Measurements from ENCODE around the gene PABPC1L. TPM values are rescaled to one million over a fixed set of nuclear protein-coding genes. Genes with fewer than 3 reads are reported as not detected.
A peak's percentile ranks its signal among the peaks of the same experiment; 100 is the strongest.

PABPC1L gene
- total RNA-seq (2021): 83.5 and 92.0 TPM in 2 replicates
- long read RNA-seq, transcript PABPC1L-207 (6 exons, 2,223 nt): major isoform, 7 of 62 reads
- long read RNA-seq, partial matches to known transcripts: 7 of 62 reads
- long read RNA-seq, other reads (novel, unspliced or antisense): 45 of 62 reads

DNA sequence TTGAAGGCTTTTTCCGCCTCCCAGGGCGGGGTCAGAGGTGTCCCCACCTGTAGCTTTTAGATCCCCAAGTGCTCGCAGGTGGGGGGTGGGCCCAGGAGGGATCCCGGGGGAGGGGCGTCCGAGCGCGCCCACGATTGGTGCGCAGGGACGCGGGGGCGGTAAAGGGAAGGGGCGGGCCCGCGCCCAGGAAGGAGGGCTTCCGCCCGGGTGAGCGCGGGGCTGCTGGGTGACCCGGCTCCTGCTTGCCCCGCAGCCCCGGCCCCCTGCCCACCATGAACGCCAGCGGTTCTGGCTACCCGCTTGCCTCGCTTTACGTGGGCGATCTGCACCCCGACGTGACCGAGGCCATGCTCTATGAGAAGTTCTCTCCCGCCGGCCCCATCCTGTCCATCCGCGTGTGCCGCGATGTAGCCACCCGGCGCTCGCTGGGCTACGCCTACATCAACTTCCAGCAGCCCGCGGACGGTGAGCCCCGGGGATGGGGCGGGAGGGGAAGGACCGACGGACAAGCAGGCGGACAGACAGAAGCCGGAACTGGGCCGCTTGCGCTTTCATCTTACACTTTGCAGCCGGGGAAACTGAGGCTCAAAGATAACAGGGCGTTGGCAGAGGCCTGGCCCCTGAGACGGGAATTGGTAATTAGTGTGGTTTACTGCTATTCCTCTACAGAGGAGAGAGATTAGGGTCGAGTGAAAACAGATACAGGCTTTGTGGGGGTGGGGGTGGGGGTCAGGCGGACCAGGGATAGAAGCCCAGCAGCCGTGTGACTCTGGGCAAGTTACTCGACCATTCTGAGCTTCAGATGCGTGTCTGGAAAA is at the start of gene PABPC1L:
Gene PABPC1L (plus strand): TSS at position 189 of the 818 bp plus-strand sequence. CDS start 84 bp downstream, at position 273.
- H4K8ac ChIP-seq (replicated peaks; ENCODE audit: insufficient read length, low read depth, low read length): no peak within 1 kb of the TSS
- no peaks in the 10 kb centered on the region for H3K27me3 ChIP-seq (ENCODE audit: insufficient read depth, low read length)
- H3K18ac ChIP-seq (ENCODE audit: insufficient read length, low read depth, low read length): peak within 1 kb of the TSS; percentile 80
- H2BK5ac ChIP-seq (ENCODE audit: insufficient read length, low read length): no peak within 1 kb of the TSS
- Mint-ChIP-seq H3K9me3 (no peaks in the 10 kb centered on the region), H3K27ac (peak within 1 kb of the TSS; percentile 68 to 94 (median 81); a peak in 5 of 7 replicates), H3K27me3 (ENCODE audit: low read depth) (no peaks in the 10 kb centered on the region), H3K36me3 (ENCODE audit: insufficient read depth in 1 of 3, low read depth in 3 of 3) (peaks cover 28 to 67% (median 57%) of the 10 kb centered on the region in 3 experiments; a peak in 6 of 7 replicates), H3K4me3 (peak within 1 kb of the TSS; percentile 86 to 89), H3K4me1 (peaks cover 27% of the 10 kb centered on the region in 2 experiments)
- H2BK20ac ChIP-seq (ENCODE audit: low read depth, low read length, poor library complexity, severe bottlenecking): no peak within 1 kb of the TSS
- H2AK5ac ChIP-seq (ENCODE audit: insufficient read length, low read length): no peak within 1 kb of the TSS
- no peak within 1 kb of the TSS for H3K56ac ChIP-seq (ENCODE audit: insufficient read length, low read depth, low read length)
- H3K79me2 ChIP-seq (ENCODE audit: insufficient read depth, low read length): no peaks in the 10 kb centered on the region
- peak within 1 kb of the TSS; percentile 95 for H3K4me2 ChIP-seq (ENCODE audit: insufficient read depth, insufficient read length, low read length)
- DNase-seq: peak; percentile 96
- no peaks in the 10 kb centered on the region for H3K79me1 ChIP-seq (ENCODE audit: insufficient read depth, low read depth, low read length, poor library complexity, severe bottlenecking)
- H2AFZ ChIP-seq (ENCODE audit: low read length): no peak within 1 kb of the TSS
- H3K23ac ChIP-seq (ENCODE audit: insufficient read length, low read depth, low read length): no peak within 1 kb of the TSS
- WGBS (ENCODE audit: extremely low coverage, insufficient read length, low lambda C conversion rate): no CpG with 5 or more reads among the region's 61 CpGs
- no peak within 1 kb of the TSS for H4K91ac ChIP-seq (ENCODE audit: insufficient read length, low read depth, low read length)
- H3K27ac ChIP-seq (ENCODE audit: insufficient read length, low read depth, low read length): peak within 1 kb of the TSS; percentile 51
- H3K4me1 ChIP-seq (ENCODE audit: insufficient read depth, low read length): peaks cover 8% of the 10 kb centered on the region; the same call in 1 of the 2 replicates
- peaks cover 12% of the 10 kb centered on the region for H3K23me2 ChIP-seq (ENCODE audit: insufficient read length, low read depth, low read length, poor library complexity, severe bottlenecking)
- TF ChIP-seq, protein P1, sequence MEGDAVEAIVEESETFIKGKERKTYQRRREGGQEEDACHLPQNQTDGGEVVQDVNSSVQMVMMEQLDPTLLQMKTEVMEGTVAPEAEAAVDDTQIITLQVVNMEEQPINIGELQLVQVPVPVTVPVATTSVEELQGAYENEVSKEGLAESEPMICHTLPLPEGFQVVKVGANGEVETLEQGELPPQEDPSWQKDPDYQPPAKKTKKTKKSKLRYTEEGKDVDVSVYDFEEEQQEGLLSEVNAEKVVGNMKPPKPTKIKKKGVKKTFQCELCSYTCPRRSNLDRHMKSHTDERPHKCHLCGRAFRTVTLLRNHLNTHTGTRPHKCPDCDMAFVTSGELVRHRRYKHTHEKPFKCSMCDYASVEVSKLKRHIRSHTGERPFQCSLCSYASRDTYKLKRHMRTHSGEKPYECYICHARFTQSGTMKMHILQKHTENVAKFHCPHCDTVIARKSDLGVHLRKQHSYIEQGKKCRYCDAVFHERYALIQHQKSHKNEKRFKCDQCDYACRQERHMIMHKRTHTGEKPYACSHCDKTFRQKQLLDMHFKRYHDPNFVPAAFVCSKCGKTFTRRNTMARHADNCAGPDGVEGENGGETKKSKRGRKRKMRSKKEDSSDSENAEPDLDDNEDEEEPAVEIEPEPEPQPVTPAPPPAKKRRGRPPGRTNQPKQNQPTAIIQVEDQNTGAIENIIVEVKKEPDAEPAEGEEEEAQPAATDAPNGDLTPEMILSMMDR (conservative IDR thresholded peaks at IDR 0.05): no peak
- 0 out of 2 replicates have a peak within 1 kb of the TSS, but pooled peaks have one; percentile 70 for H2BK15ac ChIP-seq (ENCODE audit: low read depth, low read length)
- H3K14ac ChIP-seq (ENCODE audit: insufficient read depth, low read length): peak within 1 kb of the TSS; percentile 78
- H4K20me1 ChIP-seq (ENCODE audit: control insufficient read depth, insufficient read depth, insufficient read length): no peaks in the 10 kb centered on the region
- H3T11ph ChIP-seq (ENCODE audit: low read length): no peak within 1 kb of the TSS
- H3K9ac ChIP-seq (ENCODE audit: extremely low read depth, insufficient read length, low read length): peak within 1 kb of the TSS; percentile 71
- no peak within 1 kb of the TSS for H3K4ac ChIP-seq (ENCODE audit: low read depth, low read length)
- H2BK12ac ChIP-seq (ENCODE audit: insufficient read length, low read depth, low read length): no peak within 1 kb of the TSS
- no peaks in the 10 kb centered on the region for H3K9me3 ChIP-seq (ENCODE audit: control insufficient read depth, low read depth, low read length)
- no peak within 1 kb of the TSS for H2BK120ac ChIP-seq (ENCODE audit: low read depth, low read length, poor library complexity, severe bottlenecking)
- H4K5ac ChIP-seq (ENCODE audit: insufficient read length, low read depth, low read length): peak within 1 kb of the TSS; percentile 73
